ELF-1 (cell line): ENCODE results near the gene ATG4B.

Experiments
- DNase-seq: peaks from one replicate; pipeline ENCODE4 v3.0.0-alpha.2; 2016; ENCODE audit warnings: low read depth, low spot score

ATG4B gene

GRCh38 chr2:241689306-241689705, 51.8 kb downstream of the ATG4B start:
- DNase-seq = no peak

DNA sequence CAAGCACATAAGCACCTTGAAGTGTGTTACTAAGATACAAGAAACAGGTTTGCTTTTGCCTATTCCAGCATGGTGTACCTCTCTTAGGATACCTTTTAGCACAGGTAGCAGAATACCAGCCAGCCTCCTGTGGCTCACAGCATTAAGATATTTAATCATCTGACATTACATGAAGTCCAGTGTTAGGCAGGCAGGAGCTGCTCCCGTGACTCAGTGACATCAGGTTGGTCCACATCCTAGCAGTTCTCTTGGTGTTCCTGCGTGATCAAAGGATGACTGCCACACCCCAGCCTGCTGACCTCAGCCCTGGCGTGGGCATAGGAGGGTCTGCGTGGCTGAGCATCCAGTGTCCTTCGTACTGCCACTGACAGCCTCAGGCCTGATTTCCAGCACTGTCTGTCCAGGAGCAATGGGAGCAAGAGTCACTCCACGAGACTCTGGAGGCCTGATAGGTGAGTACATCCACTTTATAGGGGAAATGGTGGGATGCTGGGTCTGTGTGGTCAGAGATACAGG, 52.8 kb downstream of the ATG4B start:
- no peak for DNase-seq

DNA sequence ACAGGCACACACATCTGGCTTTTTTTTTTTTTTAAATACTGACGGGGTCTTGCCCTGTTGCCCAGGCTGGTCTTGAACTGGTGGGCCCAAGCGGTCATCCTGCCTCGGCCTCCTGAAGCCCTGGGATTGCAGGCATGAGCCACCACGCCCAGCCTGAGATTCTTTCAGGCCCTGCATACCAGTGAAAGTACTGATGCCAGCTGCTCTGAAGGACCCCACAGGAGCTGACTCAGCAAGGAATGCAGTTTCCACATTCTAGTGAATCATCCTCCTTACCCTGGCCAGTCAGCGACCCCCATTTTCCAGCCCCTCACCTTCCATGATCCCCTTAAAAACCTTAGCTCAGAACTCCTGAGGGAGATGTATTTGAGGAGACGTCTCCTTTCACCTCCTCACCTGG, 55.0 kb downstream of the ATG4B start:
- no peak for DNase-seq

- DNase-seq = no peak
These were observed 58.2 kb downstream of the ATG4B start for GRCh38 chr2:241695651-241696050.

- no peak for DNase-seq
These were observed 63.6 kb downstream of the ATG4B start for GRCh38 chr2:241701149-241701398.

DNA sequence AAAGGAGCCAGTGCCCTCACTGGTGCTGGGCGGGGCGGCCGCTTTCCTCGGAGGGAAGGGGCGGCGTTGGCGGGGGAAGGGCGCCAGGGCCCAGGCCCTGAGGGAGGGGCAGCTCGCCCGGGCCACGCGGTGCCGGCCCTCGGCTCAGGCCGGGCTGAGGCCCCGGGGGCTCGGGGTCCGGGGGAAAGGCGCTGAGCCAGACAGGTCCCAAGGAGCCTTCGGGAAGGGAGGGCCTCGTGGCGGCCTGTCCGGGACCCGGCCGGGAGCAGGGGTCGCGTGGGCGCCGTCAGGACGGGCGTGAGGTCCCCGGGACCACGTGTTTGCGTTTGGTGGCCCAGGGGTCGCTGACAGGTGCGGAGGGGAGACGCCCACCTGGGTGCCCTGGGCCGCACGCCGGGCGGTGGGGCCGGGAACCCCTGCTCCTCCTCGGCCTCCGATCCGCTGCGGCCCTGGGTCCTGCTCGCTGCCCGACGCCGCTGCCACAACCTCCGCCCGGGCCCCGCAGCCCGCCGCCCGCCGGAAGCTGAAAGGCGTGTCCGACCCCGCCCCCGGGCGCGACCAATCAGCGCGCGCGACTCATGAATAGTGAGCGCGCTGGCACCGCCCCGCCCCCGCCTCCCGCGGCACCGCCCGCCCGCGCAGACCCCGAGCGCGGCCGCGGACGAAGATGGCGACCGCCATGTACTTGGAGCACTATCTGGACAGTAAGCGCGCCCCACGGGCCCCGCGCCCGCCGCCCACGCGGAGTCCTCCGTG, 64.1 kb downstream of the ATG4B start, which contains the start of gene ING5:
ING5 (plus strand) TSS at position 641 of the 756 bp plus-strand sequence; CDS start at position 668, 27 bp downstream.
- peak; percentile 91 for DNase-seq

- peak; percentile 93 for DNase-seq
These were observed 64.9 kb downstream of the ATG4B start for GRCh38 chr2:241702155-241703031.

DNA sequence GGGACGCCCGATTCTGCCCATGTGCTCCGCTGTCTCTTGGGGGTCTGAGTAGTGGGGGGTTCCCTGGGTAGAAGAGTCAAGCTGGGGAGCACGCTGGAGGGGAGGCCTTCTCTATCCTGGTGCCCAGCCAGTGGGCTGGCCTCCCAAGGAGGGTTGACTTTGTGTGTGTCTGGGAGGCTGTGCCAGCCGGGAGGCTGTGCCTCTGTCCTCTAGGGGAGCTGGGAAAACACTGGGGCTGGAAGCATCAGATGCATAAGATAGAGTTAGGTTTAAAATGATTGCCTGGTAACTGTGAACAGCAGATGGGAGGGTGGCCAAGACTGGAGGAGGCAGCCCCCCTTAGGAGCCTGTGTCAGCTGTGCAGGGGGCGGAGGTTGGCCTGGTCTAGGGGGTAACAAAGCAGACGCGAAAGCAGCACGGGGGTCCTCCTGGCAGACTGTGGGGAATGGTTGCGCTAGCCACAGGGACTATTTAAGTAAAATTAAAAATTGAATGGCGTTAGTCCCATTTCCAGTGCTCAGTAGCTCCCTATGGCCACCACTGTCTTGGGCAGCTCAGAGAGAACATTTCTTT, 65.6 kb downstream of the ATG4B start:
- DNase-seq = no peak

- no peak for DNase-seq
These were observed 69.0 kb downstream of the ATG4B start for GRCh38 chr2:241706537-241706936.

- no peak for DNase-seq
These were observed 71.4 kb downstream of the ATG4B start for GRCh38 chr2:241708879-241709278.

DNA sequence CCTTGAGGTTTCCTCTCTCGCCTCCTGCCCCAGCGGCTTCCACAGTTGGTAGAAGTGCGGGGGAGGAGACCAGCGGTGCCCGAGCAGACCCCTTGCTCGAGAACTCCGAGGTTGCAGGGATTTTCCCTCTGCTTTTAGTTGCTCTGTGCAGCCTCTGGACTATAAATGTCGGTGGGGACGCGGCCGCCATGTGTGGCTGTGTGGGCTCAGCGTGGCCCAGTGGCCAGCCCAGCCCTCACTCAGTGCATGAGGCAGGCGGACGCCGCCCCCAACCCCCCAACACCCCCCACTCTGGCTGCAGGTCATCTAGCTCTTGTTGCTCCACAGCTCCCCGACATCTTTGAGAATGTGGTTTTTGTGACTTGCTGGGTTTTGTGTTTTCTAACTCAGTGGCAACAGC, 81.6 kb downstream of the ATG4B start:
- no peak for DNase-seq

GRCh38 chr2:241720099-241720498, 82.6 kb downstream of the ATG4B start:
- DNase-seq = no peak

- DNase-seq = no peak
These were observed 83.1 kb downstream of the ATG4B start for GRCh38 chr2:241720560-241720959.

DNA sequence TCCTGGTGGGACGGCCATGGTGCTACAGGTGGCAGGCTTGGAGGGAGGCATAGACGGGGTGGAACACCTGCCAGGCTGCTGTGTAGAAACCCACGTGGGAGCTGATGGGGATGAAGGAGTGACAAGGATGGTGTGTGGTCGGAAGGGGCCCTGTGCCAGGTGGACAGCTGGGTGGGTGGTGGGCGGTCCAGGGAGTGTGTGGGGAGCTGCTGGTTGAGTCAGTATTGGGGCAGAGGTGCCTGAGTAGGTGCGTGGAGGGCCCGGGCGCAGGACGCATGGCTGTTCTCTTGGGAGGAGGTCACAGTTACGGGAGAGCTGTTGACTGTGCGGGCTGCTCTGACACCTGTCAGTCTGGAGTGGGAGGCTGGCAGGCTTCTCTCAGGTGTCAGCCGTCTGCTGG, 84.4 kb downstream of the ATG4B start:
- DNase-seq = no peak

DNA sequence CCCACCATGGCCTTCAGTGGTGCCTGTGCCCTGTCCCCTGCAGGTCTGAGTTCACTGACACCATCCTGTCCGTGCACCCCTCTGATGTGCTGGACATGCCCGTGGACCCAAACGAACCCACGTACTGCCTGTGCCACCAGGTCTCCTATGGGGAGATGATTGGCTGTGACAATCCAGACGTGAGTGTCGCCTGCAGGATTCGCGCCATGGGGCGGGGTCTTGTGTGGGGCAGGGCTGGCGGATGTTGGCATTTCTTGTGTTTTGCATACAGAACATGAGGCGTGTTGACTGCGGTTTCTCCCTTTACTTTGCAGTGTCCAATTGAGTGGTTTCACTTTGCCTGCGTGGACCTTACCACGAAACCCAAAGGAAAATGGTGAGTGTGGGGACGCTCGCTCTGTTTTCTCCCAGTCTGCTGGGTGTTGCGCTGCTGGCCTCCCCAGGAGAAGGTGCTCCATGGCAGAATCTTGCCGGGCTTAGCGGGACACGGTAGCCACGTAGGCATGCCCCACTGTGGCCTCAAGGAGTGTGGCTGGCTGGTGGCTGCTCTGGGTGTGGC, 85.5 kb downstream of the ATG4B start:
- no peak for DNase-seq
